GM10248 (cell line): ENCODE results near the gene IRX4.

Experiments
- CTCF ChIA-PET: fragments of 300-600 bp; sonication (Branson Sonifier 250); formaldehyde crosslinking; extraction: SDS; loops from one replicate; lab custom pipeline; 2021; ENCODE audit warnings: antibody characterized with exemption; lab: Yijun Ruan, JAX
- POLR2A ChIA-PET: fragments of 350-650 bp; sonication (Branson Sonifier 250); formaldehyde crosslinking; extraction: SDS; loops from one replicate; lab custom pipeline; 2020; ENCODE audit warnings: antibody characterized with exemption; lab: Yijun Ruan, JAX
- DNase-seq: peaks from one replicate; pipeline ENCODE4 v3.0.0; 2012; ENCODE audit errors: extremely low spot score
- CTCF ChIP-seq: IDR thresholded peaks from 2 replicates; pipeline ENCODE4 v1.5.1; 2012; ENCODE audit warnings: mild to moderate bottlenecking, low read depth; ENCODE audit errors: extremely low read depth, missing control alignments, control extremely low read depth

Gene IRX4

GRCh38 chr5:1860949-1861348 is 21.8 kb downstream of the IRX4 start:
- ChIA-PET CTCF (interaction anchor here (1.5 kb wide), 1 partner anchor 97 kb away, joined by 4 read pairs; no protein-coding TSS in a partner anchor), POLR2A (no interaction called here)
- TF ChIP-seq CTCF = no peak
- no peak for DNase-seq

- ChIA-PET POLR2A (no interaction called here), CTCF (no interaction called here)
- DNase-seq = no peak
- TF ChIP-seq CTCF = no peak
Observed at GRCh38 chr5:1860021-1860610, 22.6 kb downstream of the IRX4 start.

GRCh38 chr5:1859099-1859498 is 23.6 kb downstream of the IRX4 start:
- DNase-seq = no peak
- CTCF ChIA-PET = no interaction called here
- TF ChIP-seq CTCF = no peak
- POLR2A ChIA-PET = no interaction called here

GRCh38 chr5:1858436-1858835 is 24.3 kb downstream of the IRX4 start:
- POLR2A ChIA-PET = no interaction called here
- TF ChIP-seq CTCF = no peak
- DNase-seq = no peak

GRCh38 chr5:1857256-1857600 is 25.5 kb downstream of the IRX4 start:
- DNase-seq = no peak
- POLR2A ChIA-PET = no interaction called here
- CTCF ChIA-PET = no interaction called here
- TF ChIP-seq CTCF = no peak

More at GRCh38 chr5:1858436-1858835, 24.3 kb downstream of the IRX4 start:
- CTCF ChIA-PET = no interaction called here

GRCh38 chr5:1856596-1857255 is 26.0 kb downstream of the IRX4 start:
- CTCF ChIA-PET = no interaction called here
- DNase-seq = no peak

More at GRCh38 chr5:1856596-1857255, 26.0 kb downstream of the IRX4 start:
- no peak for TF ChIP-seq CTCF
- POLR2A ChIA-PET = no interaction called here
